Natural killer cell treated with Interleukin-12 subunit alpha and Interleukin-12 subunit beta and Interleukin-15 and Interleukin-18, amount 100 ng/mL, for 72 hours (primary cell): ENCODE results near the gene TCEANC. TPM values are rescaled to one million over a fixed set of nuclear protein-coding genes. Genes with fewer than 3 reads are reported as not detected.
"Not testable (repeated sequence)": the region's sequence is repeated elsewhere in the genome, so short reads cannot be mapped to it uniquely, and the experiment has no call there.

ENCODE experiments used
- ATAC-seq, 2 donors: fragments of 150-1000 bp; cut with Tn5 transposase in 1 of 2; sonication (Bioruptor Pico), chemical (Tn5 transposase) in 1 of 2; 2 replicates each; pipeline ENCODE4 v1.10.0; 2021
- DNase-seq: peaks from one replicate; pipeline ENCODE4 v3.0.0; 2022; ENCODE audit warnings: low spot score
- H3K27ac Mint-ChIP-seq, 2 donors: 1 replicate in 1 of 2; 2 replicates in 1 of 2; pipeline ENCODE4 v1.8.0; 2022; ENCODE audit warnings: mixed read lengths in 2 of 2, mild to moderate bottlenecking in 1 of 2, moderate library complexity in 1 of 2
- H3K27me3 Mint-ChIP-seq, 2 donors: 1 replicate in 1 of 2; 2 replicates in 1 of 2; pipeline ENCODE4 v1.8.0; 2022; ENCODE audit warnings: mixed read lengths in 2 of 2
- H3K36me3 Mint-ChIP-seq: one replicate; pipeline ENCODE4 v1.8.0; 2022; ENCODE audit warnings: mixed read lengths
- H3K4me1 Mint-ChIP-seq, 2 donors: 1 replicate in 1 of 2; 2 replicates in 1 of 2; pipeline ENCODE4 v1.8.0; 2022; ENCODE audit warnings: low read depth in 2 of 2, mixed read lengths in 2 of 2, mild to moderate bottlenecking in 1 of 2
- H3K4me3 Mint-ChIP-seq: one replicate; pipeline ENCODE4 v1.8.0; 2022; ENCODE audit warnings: mixed read lengths
- H3K9me3 Mint-ChIP-seq: 2 replicates; pipeline ENCODE4 v1.8.0; 2022; ENCODE audit warnings: mixed read lengths
- total RNA-seq, 2 donors: library from RNA; stranded (reverse); gene quantifications; one replicate each; pipeline ENCODE4 v1.2.3, GENCODE V29; 2022

Gene TCEANC
- total RNA-seq, 2 donors from 2014 or later = 2.8 to 4.2 TPM

- Mint-ChIP-seq H3K4me3 (no peak overlapping the region), H3K27ac (peak overlapping the region in 1 of 2 donors; percentile 80), H3K27me3 (peaks cover 0 to 2% of the 10 kb centered on the region in 2 donors), H3K4me1 (peaks cover 26 to 30% of the 10 kb centered on the region in 2 donors), H3K36me3 (peaks cover 5% of the 10 kb centered on the region), H3K9me3 (no peaks in the 10 kb centered on the region)
- ATAC-seq = no peak
- DNase-seq = no peak
These were observed 13.9 kb downstream of the TCEANC start for GRCh38 chrX:13666836-13667235.

GRCh38 chrX:13667919-13668318 lies 15.0 kb downstream of the TCEANC start:
- H3K9me3 Mint-ChIP-seq = no peaks in the 10 kb centered on the region
- ATAC-seq (no peak), DNase-seq (no peak)
- H3K4me1 Mint-ChIP-seq = peaks cover 24 to 25% of the 10 kb centered on the region in 2 donors
- H3K4me3 Mint-ChIP-seq = no peak overlapping the region
- peaks cover 0 to 2% of the 10 kb centered on the region in 2 donors for H3K27me3 Mint-ChIP-seq
- peaks cover 5% of the 10 kb centered on the region for H3K36me3 Mint-ChIP-seq
- peak overlapping the region in 1 of 2 donors; percentile 80 for H3K27ac Mint-ChIP-seq

- peak; percentile 92 to 94 for ATAC-seq
- Mint-ChIP-seq H3K27me3 (peaks cover 0 to 2% of the 10 kb centered on the region in 2 donors), H3K27ac (peak overlapping the region; percentile 93 to 98), H3K4me1 (peaks cover 24% of the 10 kb centered on the region in 2 donors), H3K9me3 (no peaks in the 10 kb centered on the region), H3K36me3 (peaks cover 5% of the 10 kb centered on the region), H3K4me3 (peak overlapping the region; percentile 77)
- DNase-seq = peak; percentile 78
These were observed 16.4 kb downstream of the TCEANC start for GRCh38 chrX:13669246-13669737.

GRCh38 chrX:13669755-13670154 lies 16.8 kb downstream of the TCEANC start:
- peak overlapping the region; percentile 93 to 98 for H3K27ac Mint-ChIP-seq
- not testable (repeated sequence) for H3K27me3 Mint-ChIP-seq, ATAC-seq, H3K9me3 Mint-ChIP-seq, H3K36me3 Mint-ChIP-seq, DNase-seq
- peak overlapping the region; percentile 77 for H3K4me3 Mint-ChIP-seq
- peaks cover 23 to 24% of the 10 kb centered on the region in 2 donors for H3K4me1 Mint-ChIP-seq

GRCh38 chrX:13670197-13670596 lies 17.3 kb downstream of the TCEANC start:
- peak overlapping the region; percentile 93 to 98 for H3K27ac Mint-ChIP-seq
- H3K4me1 Mint-ChIP-seq = peaks cover 19 to 20% of the 10 kb centered on the region in 2 donors
- H3K36me3 Mint-ChIP-seq = peaks cover 5% of the 10 kb centered on the region
- DNase-seq = no peak
- ATAC-seq = peak in 1 of 2 donors; percentile 47
- H3K4me3 Mint-ChIP-seq = peak overlapping the region; percentile 77
- no peaks in the 10 kb centered on the region for H3K27me3 Mint-ChIP-seq
- H3K9me3 Mint-ChIP-seq = no peaks in the 10 kb centered on the region

- H3K9me3 Mint-ChIP-seq = no peaks in the 10 kb centered on the region
- no peaks in the 10 kb centered on the region for H3K27me3 Mint-ChIP-seq
- no peak for ATAC-seq
- peaks cover 19% of the 10 kb centered on the region in 2 donors for H3K4me1 Mint-ChIP-seq
- no peak for DNase-seq
- H3K27ac Mint-ChIP-seq = peak overlapping the region in 1 of 2 donors; percentile 78
- peaks cover 5% of the 10 kb centered on the region for H3K36me3 Mint-ChIP-seq
- H3K4me3 Mint-ChIP-seq = no peak overlapping the region
These were observed 20.1 kb downstream of the TCEANC start for GRCh38 chrX:13673016-13673415.

GRCh38 chrX:13676885-13677284 lies 23.9 kb downstream of the TCEANC start:
- H3K27me3 Mint-ChIP-seq = no peaks in the 10 kb centered on the region
- H3K4me1 Mint-ChIP-seq = peaks cover 7 to 12% of the 10 kb centered on the region in 2 donors
- DNase-seq = no peak
- H3K27ac Mint-ChIP-seq = no peak overlapping the region
- H3K4me3 Mint-ChIP-seq = no peak overlapping the region
- no peak for ATAC-seq
- H3K9me3 Mint-ChIP-seq = no peaks in the 10 kb centered on the region
- H3K36me3 Mint-ChIP-seq = no peaks in the 10 kb centered on the region

GRCh38 chrX:13679700-13680099 lies 26.8 kb downstream of the TCEANC start:
- Mint-ChIP-seq H3K4me1 (peaks cover 8 to 12% of the 10 kb centered on the region in 2 donors), H3K4me3 (peak overlapping the region; percentile 10), H3K27ac (peak overlapping the region in 1 of 2 donors; percentile 70)
- not testable (repeated sequence) for ATAC-seq, DNase-seq, H3K27me3 Mint-ChIP-seq, H3K36me3 Mint-ChIP-seq, H3K9me3 Mint-ChIP-seq

GRCh38 chrX:13681595-13681994 lies 28.7 kb downstream of the TCEANC start:
- no peaks in the 10 kb centered on the region for H3K9me3 Mint-ChIP-seq
- peaks cover 0 to 2% of the 10 kb centered on the region in 2 donors for H3K27me3 Mint-ChIP-seq
- no peak for DNase-seq
- H3K4me1 Mint-ChIP-seq = peaks cover 18 to 19% of the 10 kb centered on the region in 2 donors
- no peak for ATAC-seq
- no peaks in the 10 kb centered on the region for H3K36me3 Mint-ChIP-seq
- no peak overlapping the region for H3K4me3 Mint-ChIP-seq
- H3K27ac Mint-ChIP-seq = peak overlapping the region in 1 of 2 donors; percentile 32

GRCh38 chrX:13684361-13684760 lies 31.4 kb downstream of the TCEANC start:
- H3K36me3 Mint-ChIP-seq = no peaks in the 10 kb centered on the region
- ATAC-seq (no peak), DNase-seq (no peak)
- H3K9me3 Mint-ChIP-seq = no peaks in the 10 kb centered on the region
- H3K27me3 Mint-ChIP-seq = peaks cover 0 to 7% of the 10 kb centered on the region in 2 donors
- H3K27ac Mint-ChIP-seq = peak overlapping the region in 1 of 2 donors; percentile 60
- H3K4me1 Mint-ChIP-seq = peaks cover 24 to 28% of the 10 kb centered on the region in 2 donors
- no peak overlapping the region for H3K4me3 Mint-ChIP-seq

GRCh38 chrX:13685126-13685763 lies 32.3 kb downstream of the TCEANC start:
- Mint-ChIP-seq H3K36me3 (peaks cover 2% of the 10 kb centered on the region), H3K4me1 (peaks cover 23 to 26% of the 10 kb centered on the region in 2 donors), H3K4me3 (peak overlapping the region; percentile 23), H3K9me3 (no peaks in the 10 kb centered on the region), H3K27ac (peak overlapping the region; percentile 63 to 90), H3K27me3 (peaks cover 0 to 7% of the 10 kb centered on the region in 2 donors)
- DNase-seq (no peak), ATAC-seq (no peak)

GRCh38 chrX:13687203-13687602 lies 34.3 kb downstream of the TCEANC start:
- peaks cover 7% of the 10 kb centered on the region for H3K36me3 Mint-ChIP-seq
- DNase-seq = no peak
- H3K27ac Mint-ChIP-seq = peak overlapping the region; percentile 90 to 91
- H3K9me3 Mint-ChIP-seq = no peaks in the 10 kb centered on the region
- peak in 1 of 2 donors; percentile 9 for ATAC-seq
- peaks cover 31 to 40% of the 10 kb centered on the region in 2 donors for H3K4me1 Mint-ChIP-seq
- peaks cover 0 to 10% of the 10 kb centered on the region in 2 donors for H3K27me3 Mint-ChIP-seq
- peak overlapping the region; percentile 68 for H3K4me3 Mint-ChIP-seq

GRCh38 chrX:13688384-13688957 lies 35.5 kb downstream of the TCEANC start:
- Mint-ChIP-seq H3K27ac (peak overlapping the region; percentile 90 to 91), H3K9me3 (no peaks in the 10 kb centered on the region), H3K4me3 (peak overlapping the region; percentile 91), H3K36me3 (peaks cover 17% of the 10 kb centered on the region), H3K27me3 (peaks cover 0 to 14% of the 10 kb centered on the region in 2 donors), H3K4me1 (peaks cover 43 to 53% of the 10 kb centered on the region in 2 donors)
- DNase-seq = no peak
- ATAC-seq = peak; percentile 12 to 37
